NCI-H82 treated with DMSO at 0.1 percent for 48 hours (cell line): Measurements from ENCODE around the gene NDUFB1.

Source experiments
- DNase-seq: peaks from one replicate; lab custom pipeline; 2025; ENCODE audit not compliant: unreplicated experiment; lab: John Stamatoyannopoulos, UW

NDUFB1 gene

GRCh38 chr14:92121670-92122350 lies at the start of gene NDUFB1, which contains the start of gene CPSF2:
NDUFB1 (minus strand) TSS chr14:92121706; CDS start chr14:92117637, 4,069 bp downstream.
CPSF2 (plus strand) TSS chr14:92121969; CDS start chr14:92130985, 9,016 bp downstream.
- peak; percentile 75 for DNase-seq

GRCh38 chr14:92164958-92165357 lies 43.5 kb upstream of the NDUFB1 start:
- no peak for DNase-seq

GRCh38 chr14:92161521-92161920 lies 40.0 kb upstream of the NDUFB1 start:
- no peak for DNase-seq

GRCh38 chr14:92160619-92161018 lies 39.1 kb upstream of the NDUFB1 start:
- DNase-seq, result no peak

- no peak for DNase-seq
Measured at GRCh38 chr14:92154283-92154942, 32.9 kb upstream of the NDUFB1 start.

GRCh38 chr14:92153581-92153980 lies 32.1 kb upstream of the NDUFB1 start:
- no peak for DNase-seq

- no peak for DNase-seq
Measured at GRCh38 chr14:92144708-92145107, 23.2 kb upstream of the NDUFB1 start.

- DNase-seq, result no peak
Measured at GRCh38 chr14:92143962-92144361, 22.5 kb upstream of the NDUFB1 start.

- no peak for DNase-seq
Measured at GRCh38 chr14:92143309-92143708, 21.8 kb upstream of the NDUFB1 start.

GRCh38 chr14:92135269-92135668 lies 13.8 kb upstream of the NDUFB1 start:
- no peak for DNase-seq

GRCh38 chr14:92134456-92134855 lies 12.9 kb upstream of the NDUFB1 start:
- DNase-seq, result no peak

- no peak for DNase-seq
Measured at GRCh38 chr14:92122761-92123160, 1.3 kb upstream of the NDUFB1 start.

GRCh38 chr14:92122351-92122677 lies 808 bp upstream of the NDUFB1 start:
- DNase-seq, result no peak

- no peak for DNase-seq
Measured at GRCh38 chr14:92121207-92121669, 268 bp downstream of the NDUFB1 start.

- no peak for DNase-seq
Measured at GRCh38 chr14:92109490-92109889, 12.0 kb downstream of the NDUFB1 start.

- no peak for DNase-seq
Measured at GRCh38 chr14:92108345-92109254, 12.9 kb downstream of the NDUFB1 start.

- peak; percentile 88 for DNase-seq
Measured at GRCh38 chr14:92106143-92106926, 15.2 kb downstream of the NDUFB1 start, which contains the start of gene ATXN3. ATXN3 (minus strand) TSS chr14:92106582; CDS start chr14:92106552, 30 bp downstream.

GRCh38 chr14:92105893-92106142 lies 15.7 kb downstream of the NDUFB1 start:
- DNase-seq, result no peak

GRCh38 chr14:92105073-92105892 lies 16.2 kb downstream of the NDUFB1 start:
- no peak for DNase-seq

- DNase-seq, result no peak
Measured at GRCh38 chr14:92103363-92103989, 18.0 kb downstream of the NDUFB1 start.
